ENCODE measurements around the gene CIT. TPM values are rescaled to one million over a fixed set of nuclear protein-coding genes. Genes with fewer than 3 reads are reported as not detected.

CIT gene
- total RNA-seq, 2 donors from 2014 or later, result 12.6 to 42.4 TPM

DNA sequence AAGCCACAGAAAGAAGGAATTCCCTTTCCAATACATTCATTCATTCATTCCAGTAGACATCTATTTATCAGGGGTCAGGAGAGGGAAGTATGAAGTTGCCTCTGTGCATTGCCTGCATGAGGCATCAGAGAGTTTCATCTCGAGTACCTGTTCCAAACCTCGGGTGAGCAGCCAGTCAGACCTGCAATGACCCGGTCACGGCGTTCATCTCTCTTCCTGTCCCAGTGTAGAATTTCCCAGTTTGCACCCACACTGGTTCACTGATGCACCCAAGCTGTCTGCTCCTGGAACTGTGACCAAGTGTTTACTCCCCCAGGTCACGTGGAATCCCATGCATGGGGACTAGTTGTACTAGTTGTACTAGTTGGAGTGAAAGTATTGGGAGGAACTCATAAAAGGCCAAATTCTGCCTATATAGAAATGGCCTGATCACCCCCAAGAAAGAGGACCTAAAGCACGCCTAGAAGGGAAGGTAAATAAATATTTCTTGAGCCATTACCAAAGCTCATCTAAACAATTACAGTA is 231.5 kb downstream of the CIT start:
- no peak overlapping the region for H3K27ac ChIP-seq
- TF ChIP-seq, protein P1, sequence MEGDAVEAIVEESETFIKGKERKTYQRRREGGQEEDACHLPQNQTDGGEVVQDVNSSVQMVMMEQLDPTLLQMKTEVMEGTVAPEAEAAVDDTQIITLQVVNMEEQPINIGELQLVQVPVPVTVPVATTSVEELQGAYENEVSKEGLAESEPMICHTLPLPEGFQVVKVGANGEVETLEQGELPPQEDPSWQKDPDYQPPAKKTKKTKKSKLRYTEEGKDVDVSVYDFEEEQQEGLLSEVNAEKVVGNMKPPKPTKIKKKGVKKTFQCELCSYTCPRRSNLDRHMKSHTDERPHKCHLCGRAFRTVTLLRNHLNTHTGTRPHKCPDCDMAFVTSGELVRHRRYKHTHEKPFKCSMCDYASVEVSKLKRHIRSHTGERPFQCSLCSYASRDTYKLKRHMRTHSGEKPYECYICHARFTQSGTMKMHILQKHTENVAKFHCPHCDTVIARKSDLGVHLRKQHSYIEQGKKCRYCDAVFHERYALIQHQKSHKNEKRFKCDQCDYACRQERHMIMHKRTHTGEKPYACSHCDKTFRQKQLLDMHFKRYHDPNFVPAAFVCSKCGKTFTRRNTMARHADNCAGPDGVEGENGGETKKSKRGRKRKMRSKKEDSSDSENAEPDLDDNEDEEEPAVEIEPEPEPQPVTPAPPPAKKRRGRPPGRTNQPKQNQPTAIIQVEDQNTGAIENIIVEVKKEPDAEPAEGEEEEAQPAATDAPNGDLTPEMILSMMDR (IDR thresholded peaks at IDR 0.05), result no peak
- H3K36me3 ChIP-seq, result no peaks in the 10 kb centered on the region
- H3K4me3 ChIP-seq, result no peak overlapping the region
- H3K9ac ChIP-seq (ENCODE audit: low read depth in 2 of 2, low read length in 2 of 2), result no peak overlapping the region
- H3K9me3 ChIP-seq, result no peaks in the 10 kb centered on the region
- H3K4me1 ChIP-seq, result no peaks in the 10 kb centered on the region
- no peaks in the 10 kb centered on the region for H3K27me3 ChIP-seq
- intact Hi-C loops (cut with DNase I), result no loop called here
- DNase-seq, result no peak

DNA sequence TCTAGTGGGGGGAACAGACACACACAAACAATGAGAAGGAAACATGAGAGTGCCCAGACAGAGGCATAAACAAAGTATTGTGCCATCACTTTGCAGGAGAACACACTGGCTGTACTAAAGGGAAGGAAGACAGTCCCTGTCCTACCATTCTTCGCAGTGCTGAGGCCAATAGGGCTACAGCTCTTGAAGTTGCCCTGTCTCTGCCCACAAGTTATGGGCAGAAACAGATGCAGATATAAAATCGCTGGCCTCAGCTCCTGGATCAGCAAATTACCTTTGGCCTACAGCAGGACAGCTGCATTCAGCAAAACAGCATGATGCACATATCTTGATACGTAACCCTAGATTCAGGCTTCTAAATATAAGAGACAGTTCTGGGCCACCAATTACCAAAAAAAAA is 232.2 kb downstream of the CIT start:
- Histone ChIP-seq H3K36me3 (no peaks in the 10 kb centered on the region), H3K27me3 (no peaks in the 10 kb centered on the region), H3K4me1 (no peaks in the 10 kb centered on the region), H3K27ac (no peak overlapping the region), H3K9ac (ENCODE audit: low read depth in 2 of 2, low read length in 2 of 2) (no peak overlapping the region), H3K4me3 (no peak overlapping the region), H3K9me3 (no peaks in the 10 kb centered on the region)
- no peak for DNase-seq
- intact Hi-C loops (cut with DNase I), result no loop called here
- TF ChIP-seq, protein P1 (IDR thresholded peaks at IDR 0.05), result no peak

DNA sequence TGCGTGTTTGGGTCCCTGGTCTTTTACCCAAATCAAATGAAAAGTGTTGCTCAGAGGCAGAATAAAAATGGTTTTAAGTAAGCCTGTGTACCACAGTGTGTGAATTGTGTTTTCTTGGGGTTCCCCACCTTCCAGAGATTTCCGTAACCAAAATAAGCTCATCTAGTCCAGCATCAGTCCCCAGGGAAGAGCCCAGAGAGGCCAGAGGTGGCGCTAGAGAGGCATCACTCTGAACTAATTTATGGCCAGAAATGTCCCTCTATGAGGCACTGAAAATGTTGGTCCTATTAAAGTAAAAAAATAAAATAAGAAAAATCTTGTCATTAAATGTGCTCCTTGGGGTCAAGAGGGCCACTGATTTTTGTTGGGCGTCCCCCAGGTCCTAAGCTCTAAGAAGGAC is 234.1 kb downstream of the CIT start:
- Histone ChIP-seq H3K27me3 (no peaks in the 10 kb centered on the region), H3K27ac (no peak overlapping the region), H3K9me3 (no peaks in the 10 kb centered on the region), H3K4me1 (no peaks in the 10 kb centered on the region), H3K4me3 (no peak overlapping the region), H3K9ac (ENCODE audit: low read depth in 2 of 2, low read length in 2 of 2) (no peak overlapping the region), H3K36me3 (no peaks in the 10 kb centered on the region)
- TF ChIP-seq, protein P1 (IDR thresholded peaks at IDR 0.05), result no peak
- DNase-seq, result no peak
- intact Hi-C loops (cut with DNase I), result no loop called here

Small RNA genes lying within 50 kb of the gene (microRNA-seq; reads per million reads assigned to microRNA genes)
- not detected for gene MIR1178

Other genes with a start within 250 kb of the CIT start
- gene PRKAB1, start 209.2 kb downstream of the CIT start, total RNA-seq, result 10 to 100 TPM; 70.4 to 76.7 TPM
- 10 to 100 TPM in 1 of 2 donors, 1 to 10 TPM in 1; 5.0 to 11.1 TPM for gene BICDL1, start 111.9 kb upstream of the CIT start, total RNA-seq
- 10 to 100 TPM; 46.4 to 61.9 TPM for gene RAB35, start 239.4 kb upstream of the CIT start, total RNA-seq